GM10266 (cell line): ENCODE results near the gene TMEM205.
"Not testable (repeated sequence)": the region's sequence is repeated elsewhere in the genome, so short reads cannot be mapped to it uniquely, and the experiment has no call there.

Experiments used
- DNase-seq: peaks from one replicate; pipeline ENCODE4 v3.0.0; 2012; ENCODE audit errors: extremely low spot score
- CTCF ChIP-seq: IDR thresholded peaks from 2 replicates; pipeline ENCODE4 v1.5.1; 2012; ENCODE audit warnings: mild to moderate bottlenecking, low read depth; ENCODE audit not compliant: control insufficient read depth, insufficient read depth; ENCODE audit errors: missing control alignments

The TMEM205 gene

GRCh38 chr19:11335449-11336146 lies 10.5 kb downstream of the TMEM205 start:
- TF ChIP-seq CTCF = no peak

GRCh38 chr19:11333838-11334237 lies 12.2 kb downstream of the TMEM205 start:
- DNase-seq = not testable (repeated sequence)

More at GRCh38 chr19:11335449-11336146, 10.5 kb downstream of the TMEM205 start:
- no peak for DNase-seq

- no peak for DNase-seq
- no peak for TF ChIP-seq CTCF
Observed at GRCh38 chr19:11332822-11333221, 13.2 kb downstream of the TMEM205 start.

GRCh38 chr19:11331502-11331901 lies 14.6 kb downstream of the TMEM205 start:
- no peak for TF ChIP-seq CTCF
- no peak for DNase-seq

- no peak for DNase-seq
- no peak for TF ChIP-seq CTCF
Observed at GRCh38 chr19:11330127-11330526, 15.9 kb downstream of the TMEM205 start.

- no peak for TF ChIP-seq CTCF
- DNase-seq = no peak
Observed at GRCh38 chr19:11325544-11325943, 20.5 kb downstream of the TMEM205 start.

- no peak for DNase-seq
- no peak for TF ChIP-seq CTCF
Observed at GRCh38 chr19:11324748-11325389, 21.2 kb downstream of the TMEM205 start.

- DNase-seq = peak; percentile 65
- TF ChIP-seq CTCF = no peak
Observed at GRCh38 chr19:11324079-11324661, 21.9 kb downstream of the TMEM205 start.
